ENCODE results near the gene ADPRS.

DNA sequence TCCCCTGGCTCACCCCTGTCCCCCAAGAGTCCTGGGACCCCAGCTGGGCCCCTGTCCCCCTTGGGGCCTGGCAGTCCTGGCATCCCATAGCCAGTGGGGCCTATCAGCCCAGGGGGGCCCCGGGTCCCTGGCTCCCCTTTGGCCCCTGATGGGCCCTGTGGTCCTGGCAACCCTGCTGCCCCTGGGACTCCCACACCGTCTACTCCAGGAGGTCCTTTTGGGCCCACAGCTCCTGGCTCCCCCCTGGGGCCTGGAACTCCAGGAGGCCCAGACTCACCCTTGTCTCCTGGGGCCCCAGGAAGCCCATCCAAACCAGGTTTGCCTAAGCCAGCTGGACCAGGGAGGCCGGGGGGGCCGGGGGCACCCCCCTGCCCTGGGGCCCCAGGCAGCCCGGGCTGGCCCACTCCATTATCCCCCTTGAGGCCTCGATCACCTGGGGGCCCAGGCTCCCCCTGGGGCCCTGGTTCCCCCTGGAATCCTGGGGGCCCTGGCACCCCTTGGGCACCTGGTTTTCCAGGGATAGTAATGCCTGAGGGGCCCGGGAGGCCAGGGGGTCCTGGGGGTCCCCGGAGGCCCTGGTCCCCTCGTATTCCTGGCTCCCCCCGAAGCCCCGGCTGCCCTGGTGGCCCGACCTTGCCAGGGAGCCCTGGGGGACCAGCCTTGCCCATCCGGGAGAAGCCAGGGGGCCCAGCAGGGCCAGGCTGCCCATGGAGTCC, 10.1 kb downstream of the ADPRS start:
- no peak for TF ChIP-seq POLR2AphosphoS5 (IDR thresholded peaks at IDR 0.05; ENCODE audit: insufficient read depth, low read depth, low read length)
- TF ChIP-seq, protein P1, sequence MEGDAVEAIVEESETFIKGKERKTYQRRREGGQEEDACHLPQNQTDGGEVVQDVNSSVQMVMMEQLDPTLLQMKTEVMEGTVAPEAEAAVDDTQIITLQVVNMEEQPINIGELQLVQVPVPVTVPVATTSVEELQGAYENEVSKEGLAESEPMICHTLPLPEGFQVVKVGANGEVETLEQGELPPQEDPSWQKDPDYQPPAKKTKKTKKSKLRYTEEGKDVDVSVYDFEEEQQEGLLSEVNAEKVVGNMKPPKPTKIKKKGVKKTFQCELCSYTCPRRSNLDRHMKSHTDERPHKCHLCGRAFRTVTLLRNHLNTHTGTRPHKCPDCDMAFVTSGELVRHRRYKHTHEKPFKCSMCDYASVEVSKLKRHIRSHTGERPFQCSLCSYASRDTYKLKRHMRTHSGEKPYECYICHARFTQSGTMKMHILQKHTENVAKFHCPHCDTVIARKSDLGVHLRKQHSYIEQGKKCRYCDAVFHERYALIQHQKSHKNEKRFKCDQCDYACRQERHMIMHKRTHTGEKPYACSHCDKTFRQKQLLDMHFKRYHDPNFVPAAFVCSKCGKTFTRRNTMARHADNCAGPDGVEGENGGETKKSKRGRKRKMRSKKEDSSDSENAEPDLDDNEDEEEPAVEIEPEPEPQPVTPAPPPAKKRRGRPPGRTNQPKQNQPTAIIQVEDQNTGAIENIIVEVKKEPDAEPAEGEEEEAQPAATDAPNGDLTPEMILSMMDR (IDR thresholded peaks at IDR 0.05; ENCODE audit: extremely low read depth in 1 of 2, insufficient read depth in 1 of 2, low read depth in 1 of 2, low read length in 2 of 2) = no peak

Measured in endothelial cell of umbilical vein (primary cell).